Adrenal gland (tissue), 12 donors: ENCODE measurements around the gene SHF. TPM values are rescaled to one million over a fixed set of nuclear protein-coding genes. Genes with fewer than 3 reads are reported as not detected.

ENCODE experiments used
- DNase-seq, 7 donors: peaks; one replicate each; pipeline ENCODE4 v3.0.0-alpha.2; 2019 to 2020
- H3K27ac ChIP-seq, 5 donors: fragments of 200-600 bp; sonication (generic) in 4 of 5; 1 replicate in 3 of 5; 2 replicates in 2 of 5; pipeline versions ENCODE4 v1.5.1 to v1.8.0; 2016 to 2020; ENCODE audit warnings: mild to moderate bottlenecking in 1 of 5
- H3K27me3 ChIP-seq: fragments of 200-600 bp; 2 replicates; pipeline ENCODE4 v1.8.0; 2021
- H3K36me3 ChIP-seq, 2 donors: fragments of 200-600 bp; replicated peaks in 1 of 2; 1 replicate in 1 of 2; 2 replicates in 1 of 2; pipeline versions ENCODE4 v1.5.1 to v1.8.0; 2018 to 2022
- H3K4me1 ChIP-seq, 2 donors: fragments of 200-600 bp; replicated peaks in 1 of 2; 1 replicate in 1 of 2; 2 replicates in 1 of 2; pipeline versions ENCODE4 v1.5.1 to v1.8.0; 2018 to 2021
- H3K4me3 ChIP-seq, 4 donors: fragments of 200-600 bp; sonication (generic) in 3 of 4; one replicate each; pipeline ENCODE4 v1.5.1; 2016 to 2018
- H3K9me3 ChIP-seq, 3 donors: fragments of 200-600 bp; sonication (generic) in 1 of 3; replicated peaks in 1 of 3; 1 replicate in 2 of 3; 2 replicates in 1 of 3; pipeline versions ENCODE4 v1.5.1 to v1.8.0; 2016 to 2021
- POLR2A ChIP-seq, 2 donors: fragments of 450-650 bp; IDR thresholded peaks; one replicate each; pipeline ENCODE4 v1.6.1; 2017; ENCODE audit warnings: antibody characterized with exemption in 2 of 2, mild to moderate bottlenecking in 2 of 2, moderate library complexity in 1 of 2
- WGBS, 4 donors: extraction: QIAGEN DNeasy Blood & Tissue Kit in 2 of 4; methylation state at CpG; one replicate each; pipeline versions ENCODE4 v1.1.5 to v1.1.7; 2013 to 2017; 5-methylcytosine and 5-hydroxymethylcytosine counted together
- intact Hi-C, 2 donors: fragments of 100-400 bp; cut with DNase I; formaldehyde crosslinking; loops; one replicate each; pipeline versions ENCODE4 v1.14.1 to v1.15.0; 2022 to 2023
- polyA plus RNA-seq, 3 donors: library from polyadenylated mRNA; stranded (reverse); fragments of 200-250 nt in 2 of 3; fragments of 350-450 nt in 1 of 3; fragmentation: Illumina TruSeq in 1 of 3; extraction: RNeasy Lipid Tissue Mini Kit (QIAGEN cat#74804) in 1 of 3; gene quantifications; one replicate each; pipeline ENCODE4 v1.2.3, GENCODE V29; 2013 to 2014
- total RNA-seq, 9 donors: library from RNA; depleted of rRNA in 4 of 9; stranded (reverse); fragments of >200 nt in 4 of 9; fragments of 120-200 nt in 1 of 9; fragmentation: NEBNext Ultra II Directional in 1 of 9; extraction: Animal tissue kit (Norgen Biotek cat#: 25700) in 1 of 9; gene quantifications; one replicate each; pipeline versions ENCODE4 v1.1.0 to v1.2.4, GENCODE V29; 2013 to 2023
- TF ChIP-seq, protein P1 (sequence below), 6 experiments: fragments of 450-650 bp in 4 of 6; fragments of 200-600 bp in 2 of 6; sonication (generic) in 1 of 6; IDR thresholded peaks; 1 replicate in 5 of 6; 2 replicates in 1 of 6; pipeline versions ENCODE4 v1.5.1 to v1.8.0; 2016 to 2021; ENCODE audit warnings: antibody characterized with exemption in 6 of 6, mild to moderate bottlenecking in 2 of 6, moderate library complexity in 1 of 6
- donor health status: healthy with polysubstance abuse.
- donor health status: Bipolar disorder and iron deficiency.
- donor health status: DM: yes; HTN: yes; CAD: no.
- donor health status: DM: no; HTN: no; CAD: no.
- donor health status: DM: no; HTN: no; CAD: no.
- donor health status: DM: yes; HTN: yes; CAD: no.

SHF gene
- total and polyA plus RNA-seq, 12 donors: 3.2 to 30.0 (median 17.3) TPM

DNA sequence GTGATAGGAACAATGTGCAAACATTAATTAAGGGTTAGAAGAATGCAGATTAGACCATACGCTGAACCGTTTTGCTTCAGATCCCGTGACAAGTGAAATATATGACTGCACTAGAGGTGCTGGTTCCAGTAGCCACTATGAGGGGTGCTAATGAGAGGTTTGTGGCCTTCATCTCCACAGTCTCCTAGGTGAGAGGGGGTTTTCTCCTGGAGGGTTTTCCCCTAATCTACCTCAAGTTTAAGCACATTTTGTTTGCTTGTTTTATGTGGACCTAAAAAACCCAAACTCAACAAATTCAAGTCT, 13.7 kb upstream of the SHF start:
- H3K36me3 ChIP-seq: no peaks in the 10 kb centered on the region
- DNase-seq: no peak
- H3K27ac ChIP-seq: peak overlapping the region in 2 of 5 donors; percentile 97 to 98
- no peaks in the 10 kb centered on the region for H3K27me3 ChIP-seq
- peaks cover 7 to 8% of the 10 kb centered on the region in 2 donors for H3K4me1 ChIP-seq
- TF ChIP-seq, protein P1, sequence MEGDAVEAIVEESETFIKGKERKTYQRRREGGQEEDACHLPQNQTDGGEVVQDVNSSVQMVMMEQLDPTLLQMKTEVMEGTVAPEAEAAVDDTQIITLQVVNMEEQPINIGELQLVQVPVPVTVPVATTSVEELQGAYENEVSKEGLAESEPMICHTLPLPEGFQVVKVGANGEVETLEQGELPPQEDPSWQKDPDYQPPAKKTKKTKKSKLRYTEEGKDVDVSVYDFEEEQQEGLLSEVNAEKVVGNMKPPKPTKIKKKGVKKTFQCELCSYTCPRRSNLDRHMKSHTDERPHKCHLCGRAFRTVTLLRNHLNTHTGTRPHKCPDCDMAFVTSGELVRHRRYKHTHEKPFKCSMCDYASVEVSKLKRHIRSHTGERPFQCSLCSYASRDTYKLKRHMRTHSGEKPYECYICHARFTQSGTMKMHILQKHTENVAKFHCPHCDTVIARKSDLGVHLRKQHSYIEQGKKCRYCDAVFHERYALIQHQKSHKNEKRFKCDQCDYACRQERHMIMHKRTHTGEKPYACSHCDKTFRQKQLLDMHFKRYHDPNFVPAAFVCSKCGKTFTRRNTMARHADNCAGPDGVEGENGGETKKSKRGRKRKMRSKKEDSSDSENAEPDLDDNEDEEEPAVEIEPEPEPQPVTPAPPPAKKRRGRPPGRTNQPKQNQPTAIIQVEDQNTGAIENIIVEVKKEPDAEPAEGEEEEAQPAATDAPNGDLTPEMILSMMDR (IDR thresholded peaks at IDR 0.05): no peak
- TF ChIP-seq POLR2A (IDR thresholded peaks at IDR 0.05): no peak
- intact Hi-C loops: loop anchor here in 1 of 2 donors (5.0 kb wide), 1 partner anchor 34 kb away; no protein-coding TSS in a partner anchor
- no peaks in the 10 kb centered on the region for H3K9me3 ChIP-seq
- H3K4me3 ChIP-seq: no peak overlapping the region
- WGBS, 4 donors: 87 to 88% (median 88%) methylated on average over 3 of the region's 3 CpGs

DNA sequence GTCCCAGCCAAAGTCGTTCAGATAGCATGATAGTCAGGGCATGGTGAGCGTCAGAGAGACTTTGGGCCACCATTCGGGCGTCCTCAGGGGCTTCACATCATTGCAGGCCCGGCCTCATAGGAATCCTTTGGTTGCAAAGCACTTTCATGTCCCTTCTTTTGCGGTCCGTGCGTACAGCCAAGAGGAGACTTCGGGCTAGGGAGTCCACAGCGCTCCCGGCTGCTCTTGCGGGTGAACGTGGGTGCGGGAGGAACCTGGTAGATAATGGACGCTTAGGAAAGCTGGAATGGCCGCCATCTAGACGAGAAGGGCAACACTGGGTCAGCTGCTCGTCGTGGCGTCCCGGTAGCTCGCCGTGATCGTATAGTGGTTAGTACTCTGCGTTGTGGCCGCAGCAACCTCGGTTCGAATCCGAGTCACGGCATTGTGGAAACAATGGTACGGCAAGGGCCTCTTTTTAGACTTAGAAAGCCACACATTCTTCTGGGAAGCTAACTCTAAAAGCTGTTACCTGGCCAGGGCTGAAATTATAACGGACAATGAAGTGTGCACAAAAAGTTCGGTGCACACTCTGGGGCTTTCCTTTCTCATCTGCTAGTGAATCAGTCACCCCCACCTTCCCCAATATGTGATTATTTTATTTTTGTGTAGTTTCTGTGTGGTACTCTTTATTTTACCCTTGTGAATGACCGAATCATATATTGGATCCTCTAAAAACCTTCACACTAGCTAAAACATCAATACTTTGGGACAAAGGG, 13.2 kb upstream of the SHF start:
- Histone ChIP-seq H3K4me3 (peak overlapping the region in 3 of 4 donors; percentile 32 to 70 (median 40)), H3K4me1 (peaks cover 7 to 8% of the 10 kb centered on the region in 2 donors), H3K27me3 (no peaks in the 10 kb centered on the region), H3K27ac (peak overlapping the region; percentile 82 to 99 (median 97)), H3K36me3 (no peaks in the 10 kb centered on the region), H3K9me3 (no peaks in the 10 kb centered on the region)
- peak; percentile 72 to 94 (median 76) for DNase-seq
- 7 to 12% (median 8%) methylated on average over 21 to 34 of the region's 34 CpGs for WGBS, 4 donors
- intact Hi-C loops: loop anchor here in 1 of 2 donors (5.0 kb wide), 1 partner anchor 34 kb away; no protein-coding TSS in a partner anchor
- TF ChIP-seq, protein P1 (IDR thresholded peaks at IDR 0.05): peak in 1 of 6 experiments; percentile 2
- no peak for TF ChIP-seq POLR2A (IDR thresholded peaks at IDR 0.05)

DNA sequence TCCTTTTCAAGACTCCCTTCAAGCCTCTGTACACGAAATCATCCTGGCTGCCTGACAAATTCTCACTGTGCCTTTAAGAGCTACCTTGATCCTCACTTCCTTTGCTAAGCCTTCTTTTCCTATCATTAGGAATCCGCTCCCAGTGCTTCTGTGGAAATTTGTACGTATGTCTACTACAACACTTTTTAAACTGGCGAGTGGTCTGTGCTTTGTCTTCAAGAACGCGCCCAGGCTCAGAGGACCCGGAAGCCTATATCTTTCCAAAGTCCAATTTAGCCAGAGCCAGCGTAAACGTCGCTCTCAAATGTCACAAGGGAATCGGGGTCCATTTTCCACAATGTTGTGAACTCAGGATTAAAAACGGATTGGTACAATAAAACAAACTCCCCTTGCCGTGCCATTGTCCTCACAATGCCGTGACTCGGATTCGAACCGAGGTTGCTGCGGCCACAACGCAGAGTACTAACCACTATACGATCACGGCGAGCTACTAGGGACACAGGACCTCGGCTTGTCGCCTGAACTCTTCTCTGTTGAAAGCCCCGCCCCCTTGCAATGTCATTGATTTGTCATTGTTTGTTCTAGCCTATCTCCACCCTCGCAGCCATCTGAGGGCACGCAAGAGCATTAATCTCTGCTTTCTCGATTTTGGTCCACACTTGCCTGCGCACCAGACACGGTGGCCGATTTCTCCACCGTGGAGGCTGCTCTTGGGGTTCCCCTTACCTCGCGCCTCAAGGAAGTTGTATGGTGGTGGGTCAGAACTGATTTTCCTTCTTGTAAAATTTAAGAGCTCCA, 12.4 kb upstream of the SHF start:
- Histone ChIP-seq H3K4me1 (peaks cover 7 to 8% of the 10 kb centered on the region in 2 donors), H3K4me3 (peak overlapping the region in 3 of 4 donors; percentile 32 to 70 (median 40)), H3K27ac (peak overlapping the region; percentile 93 to 99 (median 97)), H3K36me3 (no peaks in the 10 kb centered on the region), H3K27me3 (no peaks in the 10 kb centered on the region), H3K9me3 (no peaks in the 10 kb centered on the region)
- DNase-seq: peak; percentile 95 to 100 (median 97)
- WGBS, 4 donors: 0 to 1% (median 1%) methylated on average over 31 to 34 of the region's 34 CpGs
- intact Hi-C loops: loop anchor here in 1 of 2 donors (5.0 kb wide), 1 partner anchor 33 kb away; no protein-coding TSS in a partner anchor
- peak; percentile 91 to 93 for TF ChIP-seq POLR2A (IDR thresholded peaks at IDR 0.05)
- TF ChIP-seq, protein P1 (IDR thresholded peaks at IDR 0.05): no peak
